WI38 (cell line): ENCODE measurements around the gene SEH1L.
A peak's percentile ranks its signal among the peaks of the same experiment; 100 is the strongest.

Source experiments
- H3K4me3 ChIP-seq: 2 replicates; pipeline ENCODE4 v1.5.1; 2011; ENCODE audit warnings: low read depth, mild to moderate bottlenecking, control low read depth, low read length
- CTCF ChIP-seq: IDR thresholded peaks from 2 replicates; pipeline ENCODE4 v1.5.1; 2012; ENCODE audit warnings: low read depth, mild to moderate bottlenecking, control low read depth, low read length

Gene SEH1L

DNA sequence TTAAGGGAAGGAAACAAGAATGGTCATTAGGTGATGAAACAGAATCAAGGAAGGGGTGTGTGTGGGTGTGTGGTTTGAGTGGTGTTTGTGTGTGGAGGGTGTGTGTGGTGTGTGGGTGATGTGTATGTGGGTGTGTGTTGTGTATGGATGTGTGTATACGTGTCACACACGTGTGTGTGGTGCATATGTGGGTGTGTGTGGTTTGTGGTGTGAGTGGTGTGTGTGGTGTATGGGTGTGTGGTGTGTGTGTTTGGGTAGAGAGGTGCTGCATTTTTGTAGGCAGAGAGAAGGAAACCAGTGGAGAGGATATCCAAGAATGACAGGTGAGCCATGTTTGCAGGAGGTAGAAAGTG is 42.3 kb downstream of the SEH1L start:
- peak overlapping the region; percentile 85 for H3K4me3 ChIP-seq
- TF ChIP-seq CTCF: no peak

GRCh38 chr18:12990641-12990966 is 42.8 kb downstream of the SEH1L start:
- H3K4me3 ChIP-seq: peak overlapping the region; percentile 85
- no peak for TF ChIP-seq CTCF

DNA sequence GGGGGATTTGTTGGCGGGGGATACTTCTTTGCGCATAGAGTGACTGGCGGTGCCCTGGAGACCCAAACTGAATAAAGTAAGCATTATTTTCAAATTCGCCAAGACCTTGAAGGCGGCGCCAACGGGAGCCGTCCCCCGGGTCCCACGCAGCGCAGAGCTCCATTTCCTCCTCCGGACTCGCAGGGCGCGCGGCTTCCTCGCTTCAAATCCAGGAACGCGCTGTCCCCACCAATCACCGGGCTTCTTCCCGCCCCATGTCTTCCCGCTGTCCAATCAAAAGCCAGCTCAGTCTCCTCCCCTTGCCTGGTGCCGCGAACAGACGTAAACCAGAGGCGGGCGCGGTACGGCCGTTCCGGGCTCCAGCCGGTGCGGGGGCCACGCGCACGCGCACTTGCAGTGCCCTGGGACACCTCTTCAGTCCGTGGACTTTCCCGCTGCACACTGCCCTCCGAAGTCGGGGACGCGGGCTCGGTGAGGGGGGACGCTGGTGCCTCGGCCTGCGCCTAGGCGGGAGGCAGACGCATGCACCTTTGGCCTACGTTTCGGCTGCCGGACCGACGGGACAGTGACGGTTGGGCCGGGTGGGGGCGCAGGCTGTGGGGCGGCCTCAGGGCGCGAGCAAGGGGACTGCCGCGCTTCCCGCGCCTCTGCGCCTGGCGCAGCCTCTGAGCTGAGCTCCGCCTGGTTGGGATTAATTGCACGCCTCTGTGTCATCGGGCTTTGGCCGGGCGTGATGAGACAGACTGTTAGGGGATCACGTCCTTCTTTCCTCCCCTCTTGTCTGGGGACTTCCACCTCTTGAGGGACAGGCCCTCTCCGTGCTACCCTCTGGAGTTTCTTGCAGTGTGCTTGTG is 43.4 kb downstream of the SEH1L start, which contains the start of gene CEP192:
CEP192 (plus strand) TSS at position 396 of the 854 bp plus-strand sequence. CDS start 8,063 bp downstream, outside the sequence.
- no peak for TF ChIP-seq CTCF
- H3K4me3 ChIP-seq: peak within 1 kb of the TSS; percentile 85

DNA sequence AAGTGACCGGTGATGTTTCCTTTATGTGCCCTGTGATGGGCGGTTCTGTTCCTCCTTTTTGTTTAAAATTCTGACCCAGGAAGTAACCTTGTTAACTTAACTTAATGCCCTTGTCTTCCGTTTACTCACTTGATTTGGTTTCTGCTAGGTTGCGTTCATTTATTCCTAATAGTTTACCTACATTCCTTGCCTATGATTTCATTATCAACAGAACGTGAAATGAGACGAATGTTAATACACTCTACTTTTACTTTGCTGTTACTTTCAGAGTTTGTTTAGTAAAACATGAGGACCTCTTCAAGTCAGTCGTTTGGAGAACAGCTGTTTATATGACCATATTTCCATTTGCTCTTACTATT is 44.0 kb downstream of the SEH1L start:
- peak overlapping the region; percentile 85 for H3K4me3 ChIP-seq
- no peak for TF ChIP-seq CTCF

GRCh38 chr18:12993439-12993838 is 45.6 kb downstream of the SEH1L start:
- no peak for TF ChIP-seq CTCF
- H3K4me3 ChIP-seq: no peak overlapping the region

DNA sequence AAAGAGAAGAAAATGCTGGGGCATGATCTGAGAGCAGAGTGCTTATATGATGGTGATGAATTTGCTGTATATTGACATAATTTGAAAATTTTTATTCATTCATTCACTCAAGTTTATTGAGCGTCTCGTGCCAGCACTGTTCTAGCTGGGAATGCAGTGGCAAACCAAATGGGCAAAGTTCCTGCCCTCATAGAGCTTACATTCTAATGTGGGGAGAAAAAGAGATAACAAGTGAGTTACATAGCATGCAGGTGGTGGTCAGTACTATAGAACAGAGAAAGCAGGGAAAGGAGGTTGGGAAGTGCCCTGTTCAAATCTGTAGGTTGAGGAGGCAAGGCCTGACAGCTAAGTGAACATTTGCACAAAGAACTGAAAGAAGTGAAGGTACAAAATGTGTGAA is 47.6 kb downstream of the SEH1L start:
- no peak overlapping the region for H3K4me3 ChIP-seq
- no peak for TF ChIP-seq CTCF

- no peak for TF ChIP-seq CTCF
- no peak overlapping the region for H3K4me3 ChIP-seq
These were observed 48.2 kb downstream of the SEH1L start for GRCh38 chr18:12995952-12996477.
